ENCODE results near the gene SLC35D2. TPM values are rescaled to one million over a fixed set of nuclear protein-coding genes. Genes with fewer than 3 reads are reported as not detected.

Gene SLC35D2
- total RNA-seq, result 15.2 and 16.9 TPM in 2 replicates

GRCh38 chr9:96383165-96383942 lies at the start of gene SLC35D2:
SLC35D2 (minus strand) TSS chr9:96383711; CDS start chr9:96383634, 77 bp downstream.

GRCh38 chr9:96418083-96418919 lies 34.8 kb upstream of the SLC35D2 start, which contains the start of gene ZNF367:
ZNF367 (minus strand) TSS chr9:96418370; CDS start chr9:96418032, 338 bp downstream.

GRCh38 chr9:96302021-96302420 lies 81.5 kb downstream of the SLC35D2 start, which contains the start of gene HSD17B3:
HSD17B3 (minus strand) TSS chr9:96302176; CDS start chr9:96302104, 72 bp downstream.

Other genes with a start within 250 kb of the SLC35D2 start
- gene HSD17B3, start 81.5 kb downstream of the SLC35D2 start, total RNA-seq, result not detected in 2 replicates
- 5.5 and 14.9 TPM in 2 replicates for gene ZNF367, start 34.7 kb upstream of the SLC35D2 start, total RNA-seq
- gene HABP4, start 66.5 kb upstream of the SLC35D2 start, total RNA-seq, result 14.1 and 16.5 TPM in 2 replicates
- 26.2 and 41.9 TPM in 2 replicates for gene CDC14B, start 236.1 kb upstream of the SLC35D2 start, total RNA-seq

Measured in subcutaneous preadipocyte (primary cell).